SK-N-SH treated with all-trans-retinoic acid at 6 μM for 48 hours (cell line): ENCODE results near the gene ADGRD2.

Experiments used
- ATAC-seq: fragments of 200-7000 bp; cut with Tn5 transposase; 3 replicates; pipeline ENCODE4 v1.9.1; 2020; ENCODE audit warnings: mild to moderate bottlenecking, moderate library complexity
- ARNTL ChIP-seq: fragments of 450-650 bp; formaldehyde crosslinking; IDR thresholded peaks from 2 replicates; pipeline ENCODE4 v1.5.0; 2020; ENCODE audit warnings: low read depth, mild to moderate bottlenecking, moderate library complexity, borderline replicate concordance
- CSDC2 ChIP-seq: fragments of 250-450 bp; sonication (Bioruptor Pico); IDR thresholded peaks from 2 replicates; pipeline ENCODE4 v1.5.0; 2020; ENCODE audit warnings: mild to moderate bottlenecking, moderate library complexity
- GLIS3 ChIP-seq: fragments of 250-450 bp; sonication (Bioruptor Pico); IDR thresholded peaks from 2 replicates; pipeline ENCODE4 v1.5.0; 2020; ENCODE audit warnings: mild to moderate bottlenecking, moderate library complexity
- ISL1 ChIP-seq: fragments of 250-450 bp; sonication (Bioruptor Pico); IDR thresholded peaks from 2 replicates; pipeline ENCODE4 v2.1.2; 2022; ENCODE audit warnings: mild to moderate bottlenecking, moderate library complexity
- PPARA ChIP-seq: fragments of 250-450 bp; sonication (Bioruptor Pico); IDR thresholded peaks from 2 replicates; pipeline ENCODE4 v1.5.0; 2020; ENCODE audit warnings: mild to moderate bottlenecking, borderline replicate concordance
- RARB ChIP-seq: fragments of 250-450 bp; sonication (Bioruptor Pico); IDR thresholded peaks from 2 replicates; pipeline ENCODE4 v1.8.0; 2021; ENCODE audit warnings: mild to moderate bottlenecking, moderate library complexity
- SNAI2 ChIP-seq: fragments of 250-450 bp; sonication (Bioruptor Pico); IDR thresholded peaks from 2 replicates; pipeline ENCODE4 v1.5.0; 2020; ENCODE audit warnings: mild to moderate bottlenecking, moderate library complexity
- TOX ChIP-seq: fragments of 250-450 bp; sonication (Bioruptor Pico); IDR thresholded peaks from 2 replicates; pipeline ENCODE4 v1.8.0; 2021; ENCODE audit warnings: mild to moderate bottlenecking, moderate library complexity, borderline replicate concordance
- ZC3H10 ChIP-seq: fragments of 250-450 bp; sonication (Bioruptor Pico); IDR thresholded peaks from 2 replicates; pipeline ENCODE4 v1.5.1; 2021; ENCODE audit warnings: mild to moderate bottlenecking, moderate library complexity
- ZFP3 ChIP-seq: fragments of 250-450 bp; sonication (Bioruptor Pico); IDR thresholded peaks from 2 replicates; pipeline ENCODE4 v1.5.0; 2020; ENCODE audit warnings: mild to moderate bottlenecking, moderate library complexity
- ZFP30 ChIP-seq: fragments of 450-650 bp; formaldehyde crosslinking; IDR thresholded peaks from 2 replicates; pipeline ENCODE4 v1.5.0; 2022; ENCODE audit warnings: mild to moderate bottlenecking, moderate library complexity
- ZNF565 ChIP-seq: fragments of 450-650 bp; formaldehyde crosslinking; conservative IDR thresholded peaks from 2 replicates; pipeline ENCODE4 v1.5.0; 2020; ENCODE audit warnings: low read depth, mild to moderate bottlenecking, moderate library complexity
- ZNF70 ChIP-seq: fragments of 450-650 bp; formaldehyde crosslinking; IDR thresholded peaks from 2 replicates; pipeline ENCODE4 v1.5.0; 2020; ENCODE audit warnings: mild to moderate bottlenecking, moderate library complexity
- ZNF8 ChIP-seq: fragments of 450-650 bp; formaldehyde crosslinking; IDR thresholded peaks from 2 replicates; pipeline ENCODE4 v1.5.0; 2020; ENCODE audit warnings: mild to moderate bottlenecking, moderate library complexity
- TF ChIP-seq, protein P1 (sequence below): fragments of 250-450 bp; sonication (Bioruptor Pico); IDR thresholded peaks from 2 replicates; pipeline ENCODE4 v1.8.0; 2020; ENCODE audit warnings: mild to moderate bottlenecking, moderate library complexity, borderline replicate concordance
- TF ChIP-seq, protein P2 (sequence below): fragments of 250-450 bp; sonication (Bioruptor Pico); IDR thresholded peaks from 2 replicates; pipeline ENCODE4 v1.5.1; 2020; ENCODE audit warnings: low read depth, mild to moderate bottlenecking, moderate library complexity
- TF ChIP-seq, protein P3 (sequence below): fragments of 250-450 bp; sonication (Bioruptor Pico); IDR thresholded peaks from 2 replicates; pipeline ENCODE4 v1.8.0; 2021; ENCODE audit warnings: low read depth, mild to moderate bottlenecking, moderate library complexity, borderline replicate concordance
- TF ChIP-seq, protein P4 (sequence below): fragments of 250-450 bp; sonication (Bioruptor Pico); IDR thresholded peaks from 2 replicates; pipeline ENCODE4 v1.5.0; 2020; ENCODE audit warnings: mild to moderate bottlenecking, moderate library complexity

ADGRD2 gene

DNA sequence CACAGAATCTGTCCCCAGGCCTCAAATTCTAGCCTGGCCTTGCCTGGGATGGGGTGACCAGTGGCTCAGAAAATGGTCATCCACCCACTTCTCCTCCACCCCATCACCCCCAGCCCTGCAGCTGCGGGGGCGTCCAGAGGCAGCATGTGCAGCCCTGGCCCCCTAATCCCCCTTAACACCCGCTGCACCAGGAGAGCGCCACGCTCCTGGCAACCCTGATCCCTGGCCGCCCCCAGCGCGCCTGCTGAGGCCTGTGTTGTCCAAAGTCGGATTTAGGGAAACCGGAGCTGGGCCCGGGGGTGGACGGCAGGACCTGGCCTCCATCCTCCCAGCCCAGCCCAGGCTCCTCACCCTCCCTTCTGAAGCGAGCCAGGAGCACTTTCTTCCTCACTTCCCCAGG lies 35.0 kb downstream of the ADGRD2 start:
- ATAC-seq = no peak
- TF ChIP-seq SNAI2 (no peak), RARB (CRISPR knock-in tag) (no peak), ARNTL (CRISPR knock-in tag) (no peak)
- TF ChIP-seq, protein P1, sequence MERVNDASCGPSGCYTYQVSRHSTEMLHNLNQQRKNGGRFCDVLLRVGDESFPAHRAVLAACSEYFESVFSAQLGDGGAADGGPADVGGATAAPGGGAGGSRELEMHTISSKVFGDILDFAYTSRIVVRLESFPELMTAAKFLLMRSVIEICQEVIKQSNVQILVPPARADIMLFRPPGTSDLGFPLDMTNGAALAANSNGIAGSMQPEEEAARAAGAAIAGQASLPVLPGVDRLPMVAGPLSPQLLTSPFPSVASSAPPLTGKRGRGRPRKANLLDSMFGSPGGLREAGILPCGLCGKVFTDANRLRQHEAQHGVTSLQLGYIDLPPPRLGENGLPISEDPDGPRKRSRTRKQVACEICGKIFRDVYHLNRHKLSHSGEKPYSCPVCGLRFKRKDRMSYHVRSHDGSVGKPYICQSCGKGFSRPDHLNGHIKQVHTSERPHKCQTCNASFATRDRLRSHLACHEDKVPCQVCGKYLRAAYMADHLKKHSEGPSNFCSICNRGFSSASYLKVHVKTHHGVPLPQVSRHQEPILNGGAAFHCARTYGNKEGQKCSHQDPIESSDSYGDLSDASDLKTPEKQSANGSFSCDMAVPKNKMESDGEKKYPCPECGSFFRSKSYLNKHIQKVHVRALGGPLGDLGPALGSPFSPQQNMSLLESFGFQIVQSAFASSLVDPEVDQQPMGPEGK (CRISPR knock-in tag) = no peak

DNA sequence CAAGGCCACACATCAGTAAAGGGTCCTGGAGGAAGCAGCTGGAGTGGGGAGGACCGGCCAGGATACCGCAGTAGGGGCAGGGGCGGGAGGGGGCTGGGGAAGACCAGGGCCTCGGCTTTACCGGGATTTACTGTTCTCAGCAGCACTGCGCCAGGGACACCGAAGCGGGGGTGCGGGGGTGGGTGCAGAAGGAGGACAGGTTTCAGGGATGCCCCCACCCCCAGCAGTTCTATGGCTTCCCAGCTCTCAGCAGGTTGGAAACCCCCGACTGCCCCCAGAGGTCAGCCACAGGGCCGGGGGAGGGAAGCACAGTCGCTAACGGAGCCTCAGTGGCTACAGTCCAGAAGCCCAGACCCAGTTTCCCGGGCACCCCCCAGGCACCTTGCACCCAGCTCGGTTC lies 35.7 kb downstream of the ADGRD2 start:
- no peak for ATAC-seq
- TF ChIP-seq TOX = no peak
- no peak for TF ChIP-seq ZNF565 (CRISPR knock-in tag)
- TF ChIP-seq, protein P2, sequence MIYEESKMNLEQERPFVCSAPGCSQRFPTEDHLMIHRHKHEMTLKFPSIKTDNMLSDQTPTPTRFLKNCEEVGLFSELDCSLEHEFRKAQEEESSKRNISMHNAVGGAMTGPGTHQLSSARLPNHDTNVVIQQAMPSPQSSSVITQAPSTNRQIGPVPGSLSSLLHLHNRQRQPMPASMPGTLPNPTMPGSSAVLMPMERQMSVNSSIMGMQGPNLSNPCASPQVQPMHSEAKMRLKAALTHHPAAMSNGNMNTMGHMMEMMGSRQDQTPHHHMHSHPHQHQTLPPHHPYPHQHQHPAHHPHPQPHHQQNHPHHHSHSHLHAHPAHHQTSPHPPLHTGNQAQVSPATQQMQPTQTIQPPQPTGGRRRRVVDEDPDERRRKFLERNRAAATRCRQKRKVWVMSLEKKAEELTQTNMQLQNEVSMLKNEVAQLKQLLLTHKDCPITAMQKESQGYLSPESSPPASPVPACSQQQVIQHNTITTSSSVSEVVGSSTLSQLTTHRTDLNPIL = no peak
- TF ChIP-seq, protein P1 (CRISPR knock-in tag) = no peak
- no peak for TF ChIP-seq ISL1 (CRISPR knock-in tag)
- TF ChIP-seq ZFP3 (CRISPR knock-in tag) = no peak
- TF ChIP-seq ZNF70 (CRISPR knock-in tag) = no peak

DNA sequence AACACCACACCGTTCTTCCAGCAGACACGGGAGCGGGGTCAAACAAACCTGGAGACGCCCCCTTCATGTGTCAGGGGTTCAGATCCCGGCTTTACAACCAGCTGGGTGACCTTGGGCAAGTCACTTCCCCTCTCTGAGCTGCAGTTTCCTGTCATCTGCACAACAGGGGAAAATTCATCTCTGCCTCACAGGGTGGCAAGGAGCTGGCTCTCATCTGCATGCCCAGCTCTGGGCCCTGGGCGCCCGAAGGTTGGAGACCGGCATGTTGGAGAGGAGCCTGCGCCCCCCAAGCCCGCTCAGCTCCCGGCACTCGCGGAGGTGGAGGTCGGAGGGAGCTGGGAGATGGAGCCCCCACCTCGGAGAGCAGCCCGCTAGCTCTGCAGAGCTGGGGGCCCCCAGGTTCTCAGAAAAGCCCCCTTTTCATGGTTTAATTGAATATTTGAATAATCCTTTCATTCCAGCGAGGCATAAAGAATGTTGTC lies 36.6 kb downstream of the ADGRD2 start:
- TF ChIP-seq ARNTL (CRISPR knock-in tag) (no peak), ZFP30 (no peak), ISL1 (CRISPR knock-in tag) (no peak), RARB (CRISPR knock-in tag) (no peak), GLIS3 (CRISPR knock-in tag) (no peak), TOX (no peak), PPARA (CRISPR knock-in tag) (no peak), ZC3H10 (CRISPR knock-in tag) (no peak), CSDC2 (CRISPR knock-in tag) (no peak), ZNF8 (CRISPR knock-in tag) (no peak), ZNF70 (CRISPR knock-in tag) (no peak)
- TF ChIP-seq, protein P3, sequence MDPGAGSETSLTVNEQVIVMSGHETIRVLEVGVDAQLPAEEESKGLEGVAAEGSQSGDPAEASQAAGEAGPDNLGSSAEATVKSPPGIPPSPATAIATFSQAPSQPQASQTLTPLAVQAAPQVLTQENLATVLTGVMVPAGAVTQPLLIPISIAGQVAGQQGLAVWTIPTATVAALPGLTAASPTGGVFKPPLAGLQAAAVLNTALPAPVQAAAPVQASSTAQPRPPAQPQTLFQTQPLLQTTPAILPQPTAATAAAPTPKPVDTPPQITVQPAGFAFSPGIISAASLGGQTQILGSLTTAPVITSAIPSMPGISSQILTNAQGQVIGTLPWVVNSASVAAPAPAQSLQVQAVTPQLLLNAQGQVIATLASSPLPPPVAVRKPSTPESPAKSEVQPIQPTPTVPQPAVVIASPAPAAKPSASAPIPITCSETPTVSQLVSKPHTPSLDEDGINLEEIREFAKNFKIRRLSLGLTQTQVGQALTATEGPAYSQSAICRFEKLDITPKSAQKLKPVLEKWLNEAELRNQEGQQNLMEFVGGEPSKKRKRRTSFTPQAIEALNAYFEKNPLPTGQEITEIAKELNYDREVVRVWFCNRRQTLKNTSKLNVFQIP (CRISPR knock-in tag) = no peak
- TF ChIP-seq, protein P4, sequence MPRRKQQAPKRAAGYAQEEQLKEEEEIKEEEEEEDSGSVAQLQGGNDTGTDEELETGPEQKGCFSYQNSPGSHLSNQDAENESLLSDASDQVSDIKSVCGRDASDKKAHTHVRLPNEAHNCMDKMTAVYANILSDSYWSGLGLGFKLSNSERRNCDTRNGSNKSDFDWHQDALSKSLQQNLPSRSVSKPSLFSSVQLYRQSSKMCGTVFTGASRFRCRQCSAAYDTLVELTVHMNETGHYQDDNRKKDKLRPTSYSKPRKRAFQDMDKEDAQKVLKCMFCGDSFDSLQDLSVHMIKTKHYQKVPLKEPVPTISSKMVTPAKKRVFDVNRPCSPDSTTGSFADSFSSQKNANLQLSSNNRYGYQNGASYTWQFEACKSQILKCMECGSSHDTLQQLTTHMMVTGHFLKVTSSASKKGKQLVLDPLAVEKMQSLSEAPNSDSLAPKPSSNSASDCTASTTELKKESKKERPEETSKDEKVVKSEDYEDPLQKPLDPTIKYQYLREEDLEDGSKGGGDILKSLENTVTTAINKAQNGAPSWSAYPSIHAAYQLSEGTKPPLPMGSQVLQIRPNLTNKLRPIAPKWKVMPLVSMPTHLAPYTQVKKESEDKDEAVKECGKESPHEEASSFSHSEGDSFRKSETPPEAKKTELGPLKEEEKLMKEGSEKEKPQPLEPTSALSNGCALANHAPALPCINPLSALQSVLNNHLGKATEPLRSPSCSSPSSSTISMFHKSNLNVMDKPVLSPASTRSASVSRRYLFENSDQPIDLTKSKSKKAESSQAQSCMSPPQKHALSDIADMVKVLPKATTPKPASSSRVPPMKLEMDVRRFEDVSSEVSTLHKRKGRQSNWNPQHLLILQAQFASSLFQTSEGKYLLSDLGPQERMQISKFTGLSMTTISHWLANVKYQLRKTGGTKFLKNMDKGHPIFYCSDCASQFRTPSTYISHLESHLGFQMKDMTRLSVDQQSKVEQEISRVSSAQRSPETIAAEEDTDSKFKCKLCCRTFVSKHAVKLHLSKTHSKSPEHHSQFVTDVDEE (CRISPR knock-in tag) = no peak
- TF ChIP-seq, all 23 proteins: peak for 0
- ATAC-seq = no peak
